Measurements from ENCODE around the gene FKBP7.
"Not testable (repeated sequence)": the region's sequence is repeated elsewhere in the genome, so short reads cannot be mapped to it uniquely, and the experiment has no call there.

FKBP7 gene

DNA sequence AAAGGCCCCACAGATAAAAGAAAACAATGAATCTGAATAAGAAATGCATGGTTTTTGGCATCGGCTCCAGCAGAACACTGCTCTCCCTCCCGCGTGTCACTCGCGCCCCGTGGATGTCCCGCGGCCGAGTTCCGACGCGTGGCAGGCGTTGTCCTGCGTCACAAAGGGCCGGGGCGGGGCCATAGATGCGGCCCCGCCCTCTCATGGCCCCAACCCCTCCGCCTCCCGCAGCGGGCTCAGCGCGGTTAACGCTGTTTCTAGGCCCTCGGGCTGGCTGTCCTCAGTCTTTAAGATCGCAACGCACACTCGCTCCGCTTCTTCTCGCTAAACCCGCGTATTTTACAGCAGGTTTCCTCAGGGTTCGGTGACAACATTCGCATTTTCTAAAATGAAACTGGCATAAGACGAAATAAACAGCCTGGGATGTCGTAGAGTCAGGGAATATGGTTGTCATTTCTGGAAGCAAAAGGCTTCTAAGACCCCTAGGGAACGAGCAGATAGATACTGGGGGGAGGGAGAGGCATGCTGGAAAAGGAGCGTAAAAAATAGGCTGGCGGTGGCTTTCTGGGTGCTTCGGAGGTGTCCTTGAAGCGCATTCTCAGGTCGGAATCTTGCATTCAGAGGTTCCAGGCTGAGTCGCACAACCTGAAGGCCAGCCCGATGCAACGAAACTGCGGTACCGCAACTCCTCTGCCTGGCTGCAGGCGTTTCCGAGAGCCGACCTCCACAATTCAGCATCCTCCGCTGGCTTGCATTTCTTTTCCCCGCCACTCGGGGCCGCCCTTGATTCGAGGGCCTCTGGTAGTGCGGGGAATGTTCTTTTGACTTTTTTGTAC lies at the start of gene FKBP7:
FKBP7 (minus strand) TSS at position 162 of the 836 bp plus-strand sequence; CDS start at position 61, 101 bp downstream.
- DNase-seq (peak; percentile 83), ATAC-seq (peak; percentile 70)
- Mint-ChIP-seq H3K27ac (peak within 1 kb of the TSS; percentile 89), H3K36me3 (ENCODE audit: low read depth) (peaks cover 2% of the 10 kb centered on the region), H3K9me3 (no peaks in the 10 kb centered on the region), H3K4me1 (peaks cover 49% of the 10 kb centered on the region), H3K4me3 (peak within 1 kb of the TSS; percentile 91), H3K27me3 (no peaks in the 10 kb centered on the region)

GRCh38 chr2:178527592-178527991 lies 49.2 kb upstream of the FKBP7 start:
- Mint-ChIP-seq H3K27ac (no peak overlapping the region), H3K36me3 (ENCODE audit: low read depth) (peaks cover 33% of the 10 kb centered on the region), H3K27me3 (no peaks in the 10 kb centered on the region), H3K4me1 (peaks cover 48% of the 10 kb centered on the region), H3K4me3 (no peak overlapping the region), H3K9me3 (peaks cover 5% of the 10 kb centered on the region)
- no peak for DNase-seq
- ATAC-seq, result no peak

DNA sequence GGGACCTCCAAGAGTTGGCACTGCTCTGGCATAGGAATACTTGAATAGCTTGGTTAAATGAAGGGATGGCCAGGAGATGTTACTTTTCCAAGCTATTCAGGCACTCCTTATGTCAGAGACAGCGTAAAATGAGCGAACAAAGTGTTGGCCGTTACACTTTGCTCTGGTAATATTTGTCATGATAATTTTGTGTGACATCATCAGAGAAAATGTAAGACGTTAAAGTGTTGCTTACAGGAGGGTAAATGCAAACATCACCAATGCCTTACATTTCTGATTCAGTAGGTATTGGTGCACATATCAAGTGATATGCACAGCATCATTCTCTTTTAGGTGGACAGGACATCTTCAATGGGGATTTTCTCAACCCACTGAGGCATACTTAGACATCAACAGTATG lies 47.9 kb upstream of the FKBP7 start:
- peaks cover 27% of the 10 kb centered on the region for H3K36me3 Mint-ChIP-seq (ENCODE audit: low read depth)
- H3K27me3 Mint-ChIP-seq, result no peaks in the 10 kb centered on the region
- H3K27ac Mint-ChIP-seq, result no peak overlapping the region
- peaks cover 52% of the 10 kb centered on the region for H3K4me1 Mint-ChIP-seq
- H3K9me3 Mint-ChIP-seq, result peaks cover 5% of the 10 kb centered on the region
- ATAC-seq (no peak), DNase-seq (no peak)
- no peak overlapping the region for H3K4me3 Mint-ChIP-seq

DNA sequence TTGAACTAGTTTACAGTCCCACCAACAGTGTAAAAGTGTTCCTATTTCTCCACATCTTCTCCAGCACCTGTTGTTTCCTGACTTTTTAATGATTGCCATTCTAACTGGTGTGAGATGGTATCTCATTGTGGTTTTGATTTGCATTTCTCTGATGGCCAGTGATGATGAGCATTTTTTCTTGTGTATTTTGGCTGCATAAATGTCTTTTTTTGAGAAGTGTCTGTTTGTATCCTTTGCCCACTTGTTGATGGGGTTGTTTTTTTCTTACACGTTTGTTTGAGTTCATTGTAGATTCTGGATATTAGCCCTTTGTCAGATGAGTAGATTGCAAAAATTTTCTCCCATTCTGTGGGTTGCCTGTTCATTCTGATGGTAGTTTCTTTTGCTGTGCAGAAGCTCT lies 47.1 kb upstream of the FKBP7 start:
- H3K36me3 Mint-ChIP-seq (ENCODE audit: low read depth), result peaks cover 27% of the 10 kb centered on the region
- DNase-seq, H3K9me3 Mint-ChIP-seq, H3K4me3 Mint-ChIP-seq, ATAC-seq, H3K27me3 Mint-ChIP-seq, H3K27ac Mint-ChIP-seq: not testable (repeated sequence)
- H3K4me1 Mint-ChIP-seq, result peaks cover 49% of the 10 kb centered on the region

DNA sequence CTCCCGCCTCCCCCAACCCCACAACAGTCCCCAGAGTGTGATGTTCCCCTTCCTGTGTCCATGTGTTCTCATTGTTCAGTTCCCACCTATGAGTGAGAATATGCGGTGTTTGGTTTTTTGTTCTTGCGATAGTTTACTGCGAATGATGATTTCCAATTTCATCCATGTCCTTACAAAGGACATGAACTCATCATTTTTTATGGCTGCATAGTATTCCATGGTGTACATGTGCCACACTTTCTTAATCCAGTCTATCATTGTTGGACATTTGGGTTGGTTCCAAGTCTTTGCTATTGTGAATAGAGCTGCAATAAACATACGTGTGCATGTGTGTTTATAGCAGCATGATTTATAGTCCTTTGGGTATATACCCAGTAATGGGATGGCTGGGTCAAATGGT lies 46.6 kb upstream of the FKBP7 start:
- ATAC-seq, H3K9me3 Mint-ChIP-seq, H3K27ac Mint-ChIP-seq, H3K27me3 Mint-ChIP-seq, DNase-seq: not testable (repeated sequence)
- H3K36me3 Mint-ChIP-seq (ENCODE audit: low read depth), result peaks cover 25% of the 10 kb centered on the region
- H3K4me1 Mint-ChIP-seq, result peaks cover 44% of the 10 kb centered on the region
- H3K4me3 Mint-ChIP-seq, result peak overlapping the region; percentile 34

- ATAC-seq, result no peak
- H3K4me1 Mint-ChIP-seq, result peaks cover 38% of the 10 kb centered on the region
- peak overlapping the region; percentile 77 for H3K27ac Mint-ChIP-seq
- H3K27me3 Mint-ChIP-seq, result no peaks in the 10 kb centered on the region
- H3K9me3 Mint-ChIP-seq, result peaks cover 5% of the 10 kb centered on the region
- DNase-seq, result no peak
- H3K4me3 Mint-ChIP-seq, result peak overlapping the region; percentile 91
- H3K36me3 Mint-ChIP-seq (ENCODE audit: low read depth), result peaks cover 23% of the 10 kb centered on the region
These were observed 45.3 kb upstream of the FKBP7 start for GRCh38 chr2:178523596-178524134.

DNA sequence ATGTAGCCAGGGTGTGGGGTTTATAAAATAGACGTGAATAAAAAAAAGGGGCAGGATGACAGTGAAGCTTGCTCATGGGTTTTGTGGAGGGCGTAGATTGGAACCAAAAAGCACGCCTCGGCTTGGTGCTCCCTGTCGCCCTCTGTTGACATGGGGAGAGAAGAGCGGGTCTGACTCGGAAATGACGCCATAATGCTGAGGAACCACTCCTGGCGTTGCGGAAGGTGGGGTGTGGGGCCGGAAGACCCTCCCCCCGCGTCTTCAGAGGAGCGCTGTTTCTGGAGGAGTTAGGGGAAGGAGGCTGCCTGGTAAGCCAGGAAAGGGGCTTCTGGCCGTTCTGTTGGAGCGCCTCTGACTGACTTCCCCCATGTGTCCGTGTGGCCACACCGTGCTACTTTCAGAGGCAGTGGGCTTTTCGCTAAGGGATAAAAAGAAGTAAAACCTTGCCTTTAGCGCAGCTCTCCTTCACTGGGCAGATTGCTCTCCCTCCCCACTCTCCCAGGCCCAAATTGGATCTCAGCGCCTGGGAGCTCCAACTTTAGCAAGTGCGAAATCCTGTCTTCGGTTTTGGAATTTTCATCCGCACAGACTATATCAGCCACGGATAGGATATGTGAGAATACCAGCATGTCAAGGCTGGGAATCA lies 44.7 kb upstream of the FKBP7 start:
- Mint-ChIP-seq H3K27me3 (no peaks in the 10 kb centered on the region), H3K36me3 (ENCODE audit: low read depth) (peaks cover 23% of the 10 kb centered on the region), H3K4me1 (peaks cover 34% of the 10 kb centered on the region), H3K4me3 (peak overlapping the region; percentile 91), H3K27ac (peak overlapping the region; percentile 66), H3K9me3 (peaks cover 5% of the 10 kb centered on the region)
- peak; percentile 88 for ATAC-seq
- DNase-seq, result peak; percentile 82

- Mint-ChIP-seq H3K27me3 (no peaks in the 10 kb centered on the region), H3K9me3 (peaks cover 5% of the 10 kb centered on the region), H3K36me3 (ENCODE audit: low read depth) (peaks cover 32% of the 10 kb centered on the region), H3K4me3 (no peak overlapping the region), H3K4me1 (peaks cover 30% of the 10 kb centered on the region), H3K27ac (peak overlapping the region; percentile 23)
- DNase-seq (no peak), ATAC-seq (peak; percentile 58)
These were observed 43.1 kb upstream of the FKBP7 start for GRCh38 chr2:178521304-178522150.

DNA sequence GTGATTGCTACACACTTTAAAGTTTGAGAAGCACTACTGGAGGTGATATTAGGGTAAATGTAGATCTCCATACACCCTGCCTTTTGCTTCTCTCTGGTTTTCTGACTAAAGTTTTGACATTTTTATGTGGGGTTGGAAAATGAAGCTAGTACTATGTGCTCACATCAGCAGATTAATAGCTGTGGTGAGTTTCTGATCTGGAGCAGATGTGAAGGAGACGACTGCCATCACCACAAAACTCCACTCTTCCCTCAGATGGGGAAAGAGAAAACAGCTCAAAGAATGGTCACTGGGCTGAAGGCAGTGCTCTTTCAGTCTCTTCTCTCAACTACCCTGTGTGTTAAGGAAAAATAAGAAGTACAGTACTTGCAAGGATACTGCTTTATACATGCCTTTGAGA lies 39.1 kb upstream of the FKBP7 start:
- no peak overlapping the region for H3K27ac Mint-ChIP-seq
- H3K36me3 Mint-ChIP-seq (ENCODE audit: low read depth), result peaks cover 37% of the 10 kb centered on the region
- H3K9me3 Mint-ChIP-seq, result peaks cover 5% of the 10 kb centered on the region
- no peak overlapping the region for H3K4me3 Mint-ChIP-seq
- no peak for ATAC-seq
- DNase-seq, result no peak
- H3K4me1 Mint-ChIP-seq, result peaks cover 37% of the 10 kb centered on the region
- no peaks in the 10 kb centered on the region for H3K27me3 Mint-ChIP-seq

DNA sequence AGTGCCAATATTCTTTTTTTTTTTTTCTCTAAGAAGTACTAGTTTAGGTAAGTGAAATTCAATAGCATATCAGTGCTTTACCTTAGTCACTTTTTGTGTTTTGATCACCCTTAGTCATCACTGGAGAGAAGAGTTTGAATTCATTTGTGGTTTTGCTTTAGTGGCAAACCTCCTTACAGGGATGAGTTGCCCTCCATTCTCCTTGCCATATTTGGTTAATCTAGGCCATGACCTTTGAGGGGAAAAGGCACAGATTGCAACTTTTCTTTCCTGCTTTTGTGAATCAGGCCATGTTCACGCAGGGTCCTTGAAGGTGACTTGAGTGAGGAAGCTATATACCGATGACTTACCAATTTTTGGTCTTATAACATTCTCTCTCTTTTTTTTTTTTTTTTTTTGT lies 36.3 kb upstream of the FKBP7 start:
- Mint-ChIP-seq H3K9me3 (no peaks in the 10 kb centered on the region), H3K4me3 (peak overlapping the region; percentile 15), H3K4me1 (peaks cover 25% of the 10 kb centered on the region), H3K36me3 (ENCODE audit: low read depth) (peaks cover 32% of the 10 kb centered on the region), H3K27me3 (no peaks in the 10 kb centered on the region), H3K27ac (peak overlapping the region; percentile 81)
- DNase-seq (peak; percentile 29), ATAC-seq (peak; percentile 98)

DNA sequence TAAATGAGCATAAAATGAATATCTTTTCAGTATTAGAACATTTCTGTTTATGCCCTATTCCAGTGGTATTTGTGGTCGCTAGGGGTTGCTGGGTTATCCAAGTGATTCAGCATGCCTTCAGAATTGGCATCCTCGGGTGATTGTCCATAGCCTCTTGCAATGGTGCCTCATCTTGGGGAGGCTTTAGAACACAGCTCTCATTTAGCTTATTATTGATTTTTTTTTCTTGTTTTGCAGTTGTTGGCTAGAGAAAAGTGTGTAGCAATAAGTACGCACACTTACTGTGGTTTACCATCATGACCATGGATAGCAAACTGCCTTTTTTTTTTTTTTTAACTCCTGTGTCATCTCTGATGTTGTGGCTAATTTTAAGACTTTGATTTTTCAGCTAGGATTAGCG lies 35.5 kb upstream of the FKBP7 start:
- Mint-ChIP-seq H3K4me1 (peaks cover 25% of the 10 kb centered on the region), H3K9me3 (no peaks in the 10 kb centered on the region), H3K27me3 (no peaks in the 10 kb centered on the region), H3K36me3 (ENCODE audit: low read depth) (peaks cover 35% of the 10 kb centered on the region), H3K27ac (no peak overlapping the region), H3K4me3 (no peak overlapping the region)
- DNase-seq, result no peak
- no peak for ATAC-seq

GRCh38 chr2:178512484-178512883 lies 34.1 kb upstream of the FKBP7 start:
- Mint-ChIP-seq H3K9me3 (no peaks in the 10 kb centered on the region), H3K36me3 (ENCODE audit: low read depth) (peaks cover 31% of the 10 kb centered on the region), H3K4me1 (peaks cover 31% of the 10 kb centered on the region), H3K4me3 (no peak overlapping the region), H3K27me3 (no peaks in the 10 kb centered on the region), H3K27ac (no peak overlapping the region)
- DNase-seq (no peak), ATAC-seq (no peak)

DNA sequence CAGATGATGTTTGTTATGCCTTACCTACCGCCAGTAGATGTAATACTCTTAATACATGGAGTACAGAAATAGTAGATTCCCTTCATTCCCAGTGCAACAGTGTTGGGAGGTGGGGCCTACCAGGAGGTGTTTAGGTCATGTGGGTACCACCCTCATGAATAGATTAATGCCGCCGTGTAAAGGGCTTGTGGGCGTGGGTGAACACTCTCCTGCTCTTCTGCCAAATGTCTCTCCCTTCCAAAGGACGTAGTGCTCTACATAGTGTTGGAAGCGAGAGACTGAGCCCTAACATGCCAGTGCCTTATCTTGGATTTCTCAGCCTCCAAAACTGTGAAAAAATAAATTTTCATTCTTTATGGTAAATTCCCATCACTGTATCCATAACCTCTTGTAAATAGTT lies 32.0 kb upstream of the FKBP7 start:
- no peaks in the 10 kb centered on the region for H3K9me3 Mint-ChIP-seq
- DNase-seq (no peak), ATAC-seq (no peak)
- no peaks in the 10 kb centered on the region for H3K27me3 Mint-ChIP-seq
- peaks cover 36% of the 10 kb centered on the region for H3K4me1 Mint-ChIP-seq
- H3K36me3 Mint-ChIP-seq (ENCODE audit: low read depth), result peaks cover 38% of the 10 kb centered on the region
- no peak overlapping the region for H3K27ac Mint-ChIP-seq
- H3K4me3 Mint-ChIP-seq, result no peak overlapping the region

- ATAC-seq (no peak), DNase-seq (no peak)
- H3K27me3 Mint-ChIP-seq, result no peaks in the 10 kb centered on the region
- peaks cover 40% of the 10 kb centered on the region for H3K36me3 Mint-ChIP-seq (ENCODE audit: low read depth)
- H3K4me1 Mint-ChIP-seq, result peaks cover 20% of the 10 kb centered on the region
- H3K27ac Mint-ChIP-seq, result no peak overlapping the region
- H3K9me3 Mint-ChIP-seq, result no peaks in the 10 kb centered on the region
- H3K4me3 Mint-ChIP-seq, result no peak overlapping the region
These were observed 30.2 kb upstream of the FKBP7 start for GRCh38 chr2:178508646-178509045.

Measured in activated naive CD8-positive, alpha-beta T cell treated with anti-CD3 and anti-CD28 coated beads, Interleukin-2, amount 50 U/mL, for 24 hours (primary cell).